IMR-90 (cell line): ENCODE data around the gene FAM20C. TPM values are rescaled to one million over a fixed set of nuclear protein-coding genes. Genes with fewer than 3 reads are reported as not detected.

Experiments
- ATAC-seq: fragments of 200-7000 bp; cut with Tn5 transposase; 2 replicates; pipeline ENCODE4 v1.9.1; 2020; ENCODE audit warnings: low read depth, mild to moderate bottlenecking, moderate library complexity
- BruUV-seq: library from RNA; stranded (reverse); fragments of 400-500 nt; replicated peaks from 2 replicates; lab custom pipeline; 2021; lab: Mats Ljungman, UMichigan
- CTCF ChIA-PET: fragments of 300-600 bp; formaldehyde crosslinking; extraction: SDS; loops from one replicate; lab custom pipeline; 2021; ENCODE audit warnings: antibody characterized with exemption; lab: Yijun Ruan, JAX
- POLR2A ChIA-PET: fragments of 300-600 bp; sonication (Branson Sonifier 250); formaldehyde crosslinking; loops from one replicate; lab custom pipeline; 2022; ENCODE audit warnings: antibody characterized with exemption; ENCODE audit not compliant: unreplicated experiment; lab: Charles Lee
- DNase-seq: peaks from one replicate; pipeline ENCODE4 v3.0.0; 2013
- H2AFZ ChIP-seq: replicated peaks from 2 replicates; pipeline ENCODE3; 2013; ENCODE audit warnings: low read length, mild to moderate bottlenecking; ENCODE audit not compliant: poor library complexity
- H2AK5ac ChIP-seq: 2 replicates; pipeline ENCODE4 v1.6.1; 2013; ENCODE audit warnings: low read depth, low read length, inconsistent platforms
- H2AK9ac ChIP-seq: replicated peaks from 2 replicates; pipeline ENCODE3; 2013; ENCODE audit warnings: mild to moderate bottlenecking, low read depth, low read length, moderate library complexity; ENCODE audit not compliant: poor library complexity
- H2BK120ac ChIP-seq: 2 replicates; pipeline ENCODE4 v1.6.1; 2013; ENCODE audit warnings: low read depth, low read length, inconsistent platforms
- H2BK15ac ChIP-seq: 3 replicates; pipeline ENCODE4 v1.6.1; 2013; ENCODE audit warnings: low read depth, low read length, inconsistent platforms
- H2BK20ac ChIP-seq: 2 replicates; pipeline ENCODE4 v1.6.1; 2013; ENCODE audit warnings: low read depth, mild to moderate bottlenecking, inconsistent platforms, low read length, moderate library complexity
- H2BK5ac ChIP-seq: 2 replicates; pipeline ENCODE4 v1.6.1; 2013; ENCODE audit warnings: mild to moderate bottlenecking, low read depth, low read length, inconsistent platforms; ENCODE audit not compliant: poor library complexity, severe bottlenecking
- H3K14ac ChIP-seq: replicated peaks from 2 replicates; pipeline ENCODE4 v1.6.1; 2013; ENCODE audit warnings: low read depth, low read length, inconsistent platforms
- H3K18ac ChIP-seq: 2 replicates; pipeline ENCODE4 v1.6.1; 2013; ENCODE audit warnings: low read depth, low read length, control low read depth
- H3K23ac ChIP-seq: 2 replicates; pipeline ENCODE4 v1.6.1; 2013; ENCODE audit warnings: low read depth, low read length, inconsistent platforms
- H3K27ac ChIP-seq: 2 replicates; pipeline ENCODE4 v1.5.1; 2013; ENCODE audit warnings: mild to moderate bottlenecking, control low read depth, low read length; ENCODE audit not compliant: insufficient read depth
- H3K27me3 ChIP-seq: 2 replicates; pipeline ENCODE4 v1.6.1; 2013; ENCODE audit warnings: low read length; ENCODE audit not compliant: control insufficient read depth, insufficient read depth
- H3K36me3 ChIP-seq: 2 replicates; pipeline ENCODE4 v1.6.1; 2013; ENCODE audit warnings: low read length, mixed read lengths; ENCODE audit not compliant: control insufficient read depth, insufficient read depth
- H3K4ac ChIP-seq: 2 replicates; pipeline ENCODE4 v1.6.1; 2013; ENCODE audit warnings: low read depth, low read length, inconsistent platforms
- H3K4me1 ChIP-seq: 2 replicates; pipeline ENCODE4 v1.6.1; 2013; ENCODE audit warnings: low read length, mixed read lengths; ENCODE audit not compliant: control insufficient read depth, insufficient read depth
- H3K4me2 ChIP-seq: 2 replicates; pipeline ENCODE4 v1.6.1; 2013; ENCODE audit warnings: low read depth, mild to moderate bottlenecking, control low read depth, low read length, moderate library complexity
- H3K4me3 ChIP-seq: 2 replicates; pipeline ENCODE4 v1.5.1; 2013; ENCODE audit warnings: low read depth, mild to moderate bottlenecking, control low read depth, low read length, moderate library complexity; ENCODE audit not compliant: insufficient read depth
- H3K56ac ChIP-seq: 2 replicates; pipeline ENCODE4 v1.6.1; 2013; ENCODE audit warnings: low read length, inconsistent platforms; ENCODE audit not compliant: insufficient read depth; ENCODE audit errors: extremely low read depth
- H3K79me1 ChIP-seq, 2 experiments: 2 replicates each; pipeline ENCODE4 v1.6.1; 2013; ENCODE audit warnings: low read length in 2 of 2, inconsistent platforms in 1 of 2, low read depth in 1 of 2
- H3K9ac ChIP-seq: 2 replicates; pipeline ENCODE4 v1.6.1; 2013; ENCODE audit warnings: low read depth, low read length, control low read depth
- H3K9me1 ChIP-seq: 2 replicates; pipeline ENCODE4 v1.6.1; 2013; ENCODE audit warnings: low read length, inconsistent platforms; ENCODE audit not compliant: insufficient read depth
- H3K9me3 ChIP-seq: 2 replicates; pipeline ENCODE4 v1.6.1; 2013; ENCODE audit warnings: low read length; ENCODE audit not compliant: control insufficient read depth, insufficient read depth
- H4K20me1 ChIP-seq: 2 replicates; pipeline ENCODE4 v1.6.1; 2013; ENCODE audit warnings: low read length, inconsistent platforms; ENCODE audit not compliant: insufficient read depth
- H4K5ac ChIP-seq: 2 replicates; pipeline ENCODE4 v1.6.1; 2013; ENCODE audit warnings: mild to moderate bottlenecking, low read depth, low read length, control low read depth
- H4K8ac ChIP-seq, 2 experiments: 2 replicates each; pipeline ENCODE4 v1.6.1; 2013; ENCODE audit warnings: low read depth in 2 of 2, low read length in 2 of 2, control low read depth in 1 of 2, inconsistent platforms in 1 of 2
- H4K91ac ChIP-seq: 2 replicates; pipeline ENCODE4 v1.6.1; 2013; ENCODE audit warnings: low read depth, low read length, inconsistent platforms; ENCODE audit not compliant: insufficient read depth
- CEBPB ChIP-seq: IDR thresholded peaks from 2 replicates; pipeline ENCODE4 v1.6.1; 2012; ENCODE audit warnings: low read depth, low read length, improper control_type of control experiment
- CTCF ChIP-seq: conservative IDR thresholded peaks from 2 replicates; pipeline ENCODE4 v1.5.1; 2012; ENCODE audit warnings: mild to moderate bottlenecking, low read depth, low read length, improper control_type of control experiment
- MAFK ChIP-seq: IDR thresholded peaks from 2 replicates; pipeline ENCODE4 v1.6.1; 2012; ENCODE audit warnings: low read depth, low read length, improper control_type of control experiment
- MXI1 ChIP-seq: IDR thresholded peaks from 2 replicates; pipeline ENCODE4 v1.6.1; 2012; ENCODE audit warnings: low read depth, mild to moderate bottlenecking, low read length, moderate library complexity, borderline replicate concordance
- RAD21 ChIP-seq: IDR thresholded peaks from 2 replicates; pipeline ENCODE4 v1.6.1; 2012; ENCODE audit warnings: low read length, improper control_type of control experiment
- SMC3 ChIP-seq: fragments of 150-350 bp; IDR thresholded peaks from 2 replicates; pipeline ENCODE4 v1.6.1; 2016; ENCODE audit warnings: low read depth, mild to moderate bottlenecking, antibody characterized with exemption, low read length, moderate library complexity
- WGBS, 2 experiments: methylation state at CpG; one replicate each; pipeline versions ENCODE4 v1.1.5 to v1.1.7; 2013; ENCODE audit warnings: missing lambda C conversion rate in 2 of 2; ENCODE audit not compliant: insufficient read length in 1 of 2; ENCODE audit errors: extremely low coverage in 2 of 2; 5-methylcytosine and 5-hydroxymethylcytosine counted together
- dilution Hi-C: fragments of 300-500 bp; cut with HindIII; formaldehyde crosslinking; loops from one replicate; pipeline ENCODE4 v1.14.3; 2018; ENCODE audit warnings: low sequenced_read_pairs; ENCODE audit not compliant: unreplicated experiment
- in situ Hi-C: fragments of 300-500 bp; cut with MboI; formaldehyde crosslinking; loops from 3 replicates; pipeline ENCODE4 v1.14.3; 2019; ENCODE audit warnings: low sequenced_read_pairs, inconsistent platforms, mixed read lengths
- intact Hi-C: fragments of 100-400 bp; cut with micrococcal nuclease; formaldehyde crosslinking; loops from 2 replicates; pipeline ENCODE4 v1.10.0; 2022
- polyA plus RNA-seq, 3 experiments: library from polyadenylated mRNA; depleted of rRNA; stranded (reverse); fragments of >200 nt; gene quantifications; 2 replicates each; pipeline ENCODE4 v1.2.3, GENCODE V29; 2012; ENCODE audit warnings: low replicate concordance in 1 of 3
- total RNA-seq: library from RNA; depleted of rRNA; stranded (reverse); fragments of >200 nt; gene quantifications from 2 replicates; pipeline ENCODE4 v1.2.3, GENCODE V29; 2012

FAM20C gene
- total and polyA plus RNA-seq, 2 of the 4 experiments (the other 2 are of a cell fraction), result 7.7 to 36.6 TPM

DNA sequence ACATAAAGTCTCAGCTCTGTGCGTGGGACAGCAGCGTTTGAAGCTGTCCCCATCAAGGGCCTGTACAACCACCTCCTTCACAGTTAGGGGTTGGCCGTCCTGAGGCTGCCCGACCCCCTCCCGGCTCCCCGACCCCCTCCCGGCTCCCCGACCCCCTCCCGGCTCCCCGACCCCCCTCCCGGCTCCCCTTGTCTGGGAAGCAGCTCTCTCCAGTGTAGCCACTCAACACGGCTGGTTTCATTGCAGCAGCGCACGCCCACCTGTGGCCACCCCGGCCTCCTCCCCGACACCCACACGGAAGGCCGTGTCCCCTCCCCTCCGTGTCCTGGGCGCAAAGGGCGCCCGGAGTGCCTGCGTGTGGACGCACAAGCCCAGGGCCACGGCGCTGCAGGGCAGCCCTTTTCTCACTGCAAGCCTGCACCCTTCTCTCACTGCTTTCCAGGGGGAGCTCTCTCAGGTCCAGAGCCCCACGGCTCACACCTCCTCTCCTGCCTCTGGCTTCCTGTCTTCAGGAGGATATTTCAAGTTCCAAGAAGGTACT, 20.9 kb upstream of the FAM20C start:
- no peak overlapping the region for H2AFZ ChIP-seq
- H3K27me3 ChIP-seq, result peaks cover 11% of the 10 kb centered on the region
- no peak overlapping the region for H2BK20ac ChIP-seq
- no peak overlapping the region for H2BK120ac ChIP-seq
- no peak for TF ChIP-seq MXI1
- TF ChIP-seq RAD21, result no peak
- TF ChIP-seq CTCF, result no peak
- no peak for TF ChIP-seq MAFK
- no peak for TF ChIP-seq SMC3
- no peak for TF ChIP-seq CEBPB
- no peaks in the 10 kb centered on the region for H3K36me3 ChIP-seq
- no peaks in the 10 kb centered on the region for H3K79me1 ChIP-seq
- H2BK5ac ChIP-seq, result no peak overlapping the region
- no peak overlapping the region for H2BK15ac ChIP-seq
- ChIA-PET CTCF (no interaction called here), POLR2A (no interaction called here)
- ATAC-seq (no peak), DNase-seq (no peak)
- no peak overlapping the region for H2AK9ac ChIP-seq
- no peak overlapping the region for H3K4me3 ChIP-seq
- H3K4me2 ChIP-seq, result no peak overlapping the region
- no peak overlapping the region for H3K4ac ChIP-seq
- H3K4me1 ChIP-seq, result no peaks in the 10 kb centered on the region
- WGBS, 2 experiments, result 86% methylated on average over 10 of the region's 27 CpGs; no CpG with 5 or more reads in 1 of the 2 experiments
- H3K23ac ChIP-seq, result no peak overlapping the region
- no peak overlapping the region for H3K14ac ChIP-seq
- H3K9ac ChIP-seq, result no peak overlapping the region
- H3K9me1 ChIP-seq, result no peaks in the 10 kb centered on the region
- H3K27ac ChIP-seq, result no peak overlapping the region
- H4K8ac ChIP-seq, result no peak overlapping the region
- H3K9me3 ChIP-seq, result no peaks in the 10 kb centered on the region
- no peak overlapping the region for H2AK5ac ChIP-seq
- H4K91ac ChIP-seq, result no peak overlapping the region
- BruUV-seq, result no TSS peak
- no peaks in the 10 kb centered on the region for H4K20me1 ChIP-seq
- no peak overlapping the region for H4K5ac ChIP-seq
- no peak overlapping the region for H3K56ac ChIP-seq
- in situ Hi-C loops (no loop called here), dilution Hi-C loops (no loop called here), intact Hi-C loops (no loop called here)
- no peak overlapping the region for H3K18ac ChIP-seq
